ENCODE results near the gene EIF4H.

DNA sequence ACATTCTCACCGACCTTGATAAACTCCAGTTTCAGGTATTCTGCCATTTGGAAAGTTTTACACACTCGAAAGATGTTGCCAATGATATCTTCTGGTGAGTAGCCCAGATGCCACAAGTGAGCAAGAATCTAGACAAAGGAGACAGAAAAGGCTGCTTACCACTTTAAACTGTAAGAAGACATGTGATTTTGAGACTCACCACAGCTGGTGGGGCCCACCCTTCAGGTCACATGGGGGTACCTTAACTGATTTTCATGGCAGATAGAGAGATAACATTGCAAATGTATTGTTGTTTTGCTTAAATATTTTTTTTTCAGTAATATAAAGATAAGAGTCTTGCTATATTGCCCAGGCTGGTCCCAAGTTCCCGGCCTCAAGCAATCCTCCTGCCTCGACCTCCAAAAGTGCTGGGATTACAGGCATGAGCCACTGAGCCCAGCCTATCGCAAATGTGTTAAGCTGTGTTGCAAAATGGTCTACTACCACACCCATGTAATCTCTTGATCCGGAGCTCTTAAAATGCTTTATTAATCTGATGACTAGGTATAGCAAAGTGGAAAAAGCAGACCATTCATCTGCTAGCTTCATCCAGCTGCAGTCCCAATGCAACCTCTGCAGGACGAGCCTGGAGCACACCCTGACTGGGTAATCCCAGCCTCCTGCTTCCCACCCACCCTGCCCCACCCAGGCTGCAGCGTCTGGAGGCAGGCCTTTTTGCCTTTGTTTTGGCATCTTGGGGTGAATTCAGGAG is 61.5 kb downstream of the EIF4H start:
- TF ChIP-seq POLR2AphosphoS5 (IDR thresholded peaks at IDR 0.05; ENCODE audit: low read depth) (no peak), JUNB (IDR thresholded peaks at IDR 0.05; ENCODE audit: unreplicated experiment) (no peak)
- TF ChIP-seq, protein P1, sequence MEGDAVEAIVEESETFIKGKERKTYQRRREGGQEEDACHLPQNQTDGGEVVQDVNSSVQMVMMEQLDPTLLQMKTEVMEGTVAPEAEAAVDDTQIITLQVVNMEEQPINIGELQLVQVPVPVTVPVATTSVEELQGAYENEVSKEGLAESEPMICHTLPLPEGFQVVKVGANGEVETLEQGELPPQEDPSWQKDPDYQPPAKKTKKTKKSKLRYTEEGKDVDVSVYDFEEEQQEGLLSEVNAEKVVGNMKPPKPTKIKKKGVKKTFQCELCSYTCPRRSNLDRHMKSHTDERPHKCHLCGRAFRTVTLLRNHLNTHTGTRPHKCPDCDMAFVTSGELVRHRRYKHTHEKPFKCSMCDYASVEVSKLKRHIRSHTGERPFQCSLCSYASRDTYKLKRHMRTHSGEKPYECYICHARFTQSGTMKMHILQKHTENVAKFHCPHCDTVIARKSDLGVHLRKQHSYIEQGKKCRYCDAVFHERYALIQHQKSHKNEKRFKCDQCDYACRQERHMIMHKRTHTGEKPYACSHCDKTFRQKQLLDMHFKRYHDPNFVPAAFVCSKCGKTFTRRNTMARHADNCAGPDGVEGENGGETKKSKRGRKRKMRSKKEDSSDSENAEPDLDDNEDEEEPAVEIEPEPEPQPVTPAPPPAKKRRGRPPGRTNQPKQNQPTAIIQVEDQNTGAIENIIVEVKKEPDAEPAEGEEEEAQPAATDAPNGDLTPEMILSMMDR (conservative IDR thresholded peaks at IDR 0.05; ENCODE audit: low read depth in 2 of 2): no peak

All from GM23338 (cell line).